KOPT-K1 (cell line): Measurements from ENCODE around the gene POLE3.

Source experiments
- H3K27ac ChIP-seq: fragments of 200-600 bp; sonication (generic); 2 replicates; pipeline ENCODE4 v1.5.1; 2016; ENCODE audit warnings: antibody characterized with exemption, mild to moderate bottlenecking, low read depth, low read length; ENCODE audit not compliant: poor library complexity, severe bottlenecking
- H3K36me3 ChIP-seq: fragments of 200-600 bp; sonication (generic); 2 replicates; pipeline ENCODE4 v1.5.1; 2017; ENCODE audit warnings: antibody characterized with exemption, mild to moderate bottlenecking, low read length, moderate library complexity; ENCODE audit not compliant: insufficient read depth
- H3K9me3 ChIP-seq: fragments of 200-600 bp; sonication (generic); 2 replicates; pipeline ENCODE4 v1.5.1; 2017; ENCODE audit warnings: antibody characterized with exemption, low read length, mild to moderate bottlenecking; ENCODE audit not compliant: insufficient read depth, poor library complexity, severe bottlenecking

Gene POLE3

DNA sequence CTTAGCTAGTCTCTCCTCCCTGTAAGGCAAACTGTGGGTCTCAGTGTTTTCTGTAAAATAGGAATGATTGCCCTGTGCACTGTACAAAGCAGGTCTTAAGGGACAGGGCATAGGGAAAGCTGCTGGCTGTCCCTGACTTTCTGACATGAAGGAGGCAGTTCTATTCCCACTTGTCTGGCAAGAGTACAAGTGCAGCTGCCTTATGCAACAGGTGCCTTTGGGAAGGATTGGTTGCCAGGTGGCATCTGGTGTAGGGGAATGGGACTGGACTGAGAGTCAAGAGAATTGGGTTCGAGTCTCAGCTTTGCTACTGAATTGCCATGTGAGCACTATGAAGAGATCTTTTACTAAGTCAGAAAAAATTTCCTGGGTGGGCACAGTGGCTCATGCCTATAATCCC lies 51.1 kb downstream of the POLE3 start:
- Histone ChIP-seq H3K36me3 (no peaks in the 10 kb centered on the region), H3K9me3 (no peaks in the 10 kb centered on the region), H3K27ac (no peak overlapping the region)
